CD4-positive, alpha-beta T cell treated with Interleukin-15 for 1 hour (primary cell): ENCODE results near the gene PPP1R26.

Source experiments
- DNase-seq: peaks from one replicate; pipeline ENCODE4 v3.0.0-alpha.2; 2020

PPP1R26 gene

GRCh38 chr9:135490166-135490870, 10.7 kb downstream of the PPP1R26 start:
- DNase-seq: no peak

- no peak for DNase-seq
Measured at GRCh38 chr9:135490980-135491464, 11.4 kb downstream of the PPP1R26 start.

DNA sequence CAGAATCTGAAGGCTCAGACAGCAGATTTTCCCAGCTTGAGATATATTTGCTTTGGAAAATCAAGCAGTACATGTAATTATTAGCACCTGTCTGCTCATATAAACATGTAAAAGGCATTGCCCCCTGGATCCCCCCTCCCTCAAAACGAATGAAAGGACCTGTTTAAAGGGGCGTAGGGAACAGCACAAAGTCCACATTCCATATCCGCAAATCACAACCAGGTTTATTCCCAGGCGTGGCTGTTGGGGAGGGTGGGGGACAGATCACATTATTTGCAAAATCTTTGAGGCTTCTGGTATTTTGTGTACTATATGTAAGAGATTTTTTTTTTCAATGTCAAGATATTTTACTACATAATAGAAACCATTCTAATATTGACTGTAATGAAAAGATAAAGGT, 12.2 kb downstream of the PPP1R26 start:
- no peak for DNase-seq

GRCh38 chr9:135492886-135493669, 13.5 kb downstream of the PPP1R26 start:
- DNase-seq: no peak

DNA sequence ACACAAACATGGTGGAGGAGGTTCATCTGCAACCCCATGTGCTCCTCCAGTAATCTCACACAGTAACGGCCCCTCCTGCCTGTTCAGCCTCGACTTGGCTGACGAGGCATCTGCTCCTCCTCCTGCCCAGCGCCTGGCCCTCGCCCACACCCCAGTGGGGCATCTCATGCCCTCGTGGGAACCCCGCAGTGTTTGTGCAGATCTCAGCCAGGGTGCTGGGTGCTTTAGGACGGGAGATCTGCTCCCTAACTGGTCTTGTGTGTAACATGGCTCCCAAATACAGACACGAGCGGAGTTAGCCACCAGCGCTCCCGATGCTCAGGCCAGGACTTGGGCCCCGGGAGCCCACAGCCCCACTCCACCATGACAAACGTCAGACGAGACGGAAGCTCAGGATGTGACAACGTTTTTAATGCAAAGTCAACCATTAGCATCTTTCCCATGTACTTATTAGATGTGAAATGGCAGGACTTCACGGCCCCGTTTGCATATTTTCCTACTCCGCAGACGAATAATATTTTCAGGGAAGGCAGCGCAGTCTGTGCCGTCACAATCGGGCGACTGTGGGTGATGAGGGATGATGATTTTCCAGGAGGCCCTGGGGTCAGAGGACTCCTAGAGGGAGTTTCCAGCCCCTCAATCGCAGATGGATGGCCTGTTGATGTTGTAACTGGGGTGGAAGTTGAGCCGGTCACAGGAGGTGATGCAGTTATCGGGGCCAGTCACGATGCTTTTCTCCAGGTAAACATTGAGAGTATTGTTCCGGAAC, 15.4 kb downstream of the PPP1R26 start:
- no peak for DNase-seq

DNA sequence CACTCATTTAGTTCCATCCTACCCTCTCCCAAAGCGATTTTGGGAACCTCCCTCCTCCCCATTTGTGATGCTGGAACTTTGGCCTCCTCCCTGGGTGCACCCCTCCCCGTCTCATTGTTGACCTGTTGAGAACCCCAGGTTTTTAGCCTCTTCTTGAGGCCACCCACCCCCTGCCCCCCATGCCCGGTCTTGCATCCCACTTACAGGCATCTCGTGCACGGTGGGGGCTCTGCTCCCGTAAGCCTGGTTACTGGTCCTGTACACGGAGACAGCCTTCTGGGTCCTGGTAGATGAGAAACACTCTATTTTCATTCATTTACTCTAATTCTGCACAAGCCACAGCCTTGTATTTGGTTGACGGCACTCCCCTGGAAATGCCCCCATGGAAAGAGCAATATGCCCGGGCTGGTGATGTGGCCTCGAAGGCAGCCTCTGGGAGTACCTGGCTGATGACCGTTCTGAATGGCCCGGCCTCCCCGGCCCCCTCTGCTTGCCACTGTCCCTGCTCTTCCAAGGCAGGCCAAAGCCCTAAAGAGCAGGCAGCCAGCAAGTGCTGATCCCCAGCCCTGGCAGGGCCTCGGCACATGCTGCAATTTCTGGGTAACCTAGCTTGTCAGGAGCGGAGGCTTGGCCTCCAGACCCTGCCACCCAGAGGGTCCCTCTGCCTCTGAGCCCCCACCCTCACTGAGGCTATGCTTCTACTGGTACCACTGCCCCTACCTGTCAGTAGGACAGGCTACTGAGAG, 19.0 kb downstream of the PPP1R26 start:
- no peak for DNase-seq

- peak; percentile 88 for DNase-seq
Measured at GRCh38 chr9:135499326-135500070, 19.9 kb downstream of the PPP1R26 start.

- DNase-seq: no peak
Measured at GRCh38 chr9:135500071-135500524, 20.5 kb downstream of the PPP1R26 start.

- peak; percentile 86 for DNase-seq
Measured at GRCh38 chr9:135500525-135501260, 21.1 kb downstream of the PPP1R26 start, which contains the start of gene MRPS2. TSS of gene MRPS2 (plus strand) at chr9:135500682. CDS start at chr9:135500711, 29 bp downstream.

- DNase-seq: peak; percentile 37
Measured at GRCh38 chr9:135501261-135502167, 21.9 kb downstream of the PPP1R26 start.

GRCh38 chr9:135502168-135502872, 22.7 kb downstream of the PPP1R26 start:
- no peak for DNase-seq

GRCh38 chr9:135502873-135503321, 23.3 kb downstream of the PPP1R26 start:
- no peak for DNase-seq

DNA sequence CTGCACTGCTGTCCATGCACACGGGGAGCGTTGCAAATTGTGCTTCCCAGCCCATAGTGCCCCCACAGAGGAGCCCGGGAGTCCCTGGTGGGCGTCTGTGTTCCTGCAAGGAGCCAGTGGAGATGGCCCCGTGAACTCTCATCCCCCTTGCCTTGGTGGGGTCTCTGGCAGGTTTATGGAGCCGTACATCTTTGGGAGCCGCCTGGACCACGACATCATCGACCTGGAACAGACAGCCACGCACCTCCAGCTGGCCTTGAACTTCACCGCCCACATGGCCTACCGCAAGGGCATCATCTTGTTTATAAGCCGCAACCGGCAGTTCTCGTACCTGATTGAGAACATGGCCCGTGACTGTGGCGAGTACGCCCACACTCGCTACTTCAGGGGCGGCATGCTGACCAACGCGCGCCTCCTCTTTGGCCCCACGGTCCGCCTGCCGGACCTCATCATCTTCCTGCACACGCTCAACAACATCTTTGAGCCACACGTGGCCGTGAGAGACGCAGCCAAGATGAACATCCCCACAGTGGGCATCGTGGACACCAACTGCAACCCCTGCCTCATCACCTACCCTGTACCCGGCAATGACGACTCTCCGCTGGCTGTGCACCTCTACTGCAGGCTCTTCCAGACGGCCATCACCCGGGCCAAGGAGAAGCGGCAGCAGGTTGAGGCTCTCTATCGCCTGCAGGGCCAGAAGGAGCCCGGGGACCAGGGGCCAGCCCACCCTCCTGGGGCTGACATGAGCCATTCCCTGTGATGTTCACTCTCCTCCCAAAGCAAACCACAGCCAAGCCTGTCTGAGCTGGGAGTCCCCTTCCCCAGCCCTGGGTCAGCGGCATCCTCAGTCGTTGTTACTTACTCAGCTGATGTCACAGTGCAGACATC, 24.0 kb downstream of the PPP1R26 start:
- DNase-seq: no peak

DNA sequence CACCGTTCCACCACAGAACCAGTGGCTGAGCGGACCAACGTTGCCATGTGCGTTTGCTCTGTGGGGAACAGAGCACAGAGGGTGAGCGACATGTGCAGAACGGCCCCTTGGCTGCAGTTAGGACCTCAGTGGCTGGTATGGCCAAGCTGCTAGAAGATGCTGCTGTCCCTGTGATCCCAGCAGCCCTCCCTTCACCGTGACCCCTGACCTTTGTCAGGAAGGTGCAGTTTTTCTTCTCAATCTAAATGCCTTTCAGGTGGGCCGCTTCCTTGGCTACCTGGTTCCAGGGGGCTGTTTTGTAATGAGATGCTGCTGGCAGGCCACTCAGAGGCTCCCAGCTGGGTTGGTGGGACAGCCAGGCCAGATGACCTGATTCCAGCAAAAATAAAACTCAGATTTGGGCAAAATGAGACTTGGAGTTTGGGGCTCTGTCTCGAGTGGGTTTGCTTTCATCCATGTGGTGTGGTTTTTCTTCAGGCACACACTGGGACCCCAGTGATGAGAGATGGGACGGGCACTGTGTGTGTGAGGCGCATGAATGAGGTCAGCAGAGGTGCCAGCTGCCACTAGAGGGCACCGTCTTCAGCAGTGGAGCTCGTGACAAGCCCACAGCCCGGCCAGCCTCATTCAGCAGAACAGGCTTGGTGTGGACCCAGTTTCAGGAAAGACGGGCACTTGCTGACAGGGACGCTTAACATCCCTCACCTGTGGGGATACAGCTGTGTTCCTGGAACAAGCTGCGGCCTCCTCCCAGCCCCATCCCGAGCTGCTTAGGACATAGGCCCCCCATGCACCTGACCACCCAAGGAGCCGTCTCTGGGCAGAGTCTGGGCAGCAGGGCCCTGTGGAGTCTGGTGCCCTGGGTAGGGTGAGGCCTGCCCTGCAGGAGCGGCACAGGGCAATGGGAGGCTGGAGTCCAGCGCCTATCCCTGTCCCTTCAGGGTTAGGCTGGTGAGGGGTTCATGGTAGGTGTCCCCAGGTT, 25.0 kb downstream of the PPP1R26 start:
- peak; percentile 42 for DNase-seq

DNA sequence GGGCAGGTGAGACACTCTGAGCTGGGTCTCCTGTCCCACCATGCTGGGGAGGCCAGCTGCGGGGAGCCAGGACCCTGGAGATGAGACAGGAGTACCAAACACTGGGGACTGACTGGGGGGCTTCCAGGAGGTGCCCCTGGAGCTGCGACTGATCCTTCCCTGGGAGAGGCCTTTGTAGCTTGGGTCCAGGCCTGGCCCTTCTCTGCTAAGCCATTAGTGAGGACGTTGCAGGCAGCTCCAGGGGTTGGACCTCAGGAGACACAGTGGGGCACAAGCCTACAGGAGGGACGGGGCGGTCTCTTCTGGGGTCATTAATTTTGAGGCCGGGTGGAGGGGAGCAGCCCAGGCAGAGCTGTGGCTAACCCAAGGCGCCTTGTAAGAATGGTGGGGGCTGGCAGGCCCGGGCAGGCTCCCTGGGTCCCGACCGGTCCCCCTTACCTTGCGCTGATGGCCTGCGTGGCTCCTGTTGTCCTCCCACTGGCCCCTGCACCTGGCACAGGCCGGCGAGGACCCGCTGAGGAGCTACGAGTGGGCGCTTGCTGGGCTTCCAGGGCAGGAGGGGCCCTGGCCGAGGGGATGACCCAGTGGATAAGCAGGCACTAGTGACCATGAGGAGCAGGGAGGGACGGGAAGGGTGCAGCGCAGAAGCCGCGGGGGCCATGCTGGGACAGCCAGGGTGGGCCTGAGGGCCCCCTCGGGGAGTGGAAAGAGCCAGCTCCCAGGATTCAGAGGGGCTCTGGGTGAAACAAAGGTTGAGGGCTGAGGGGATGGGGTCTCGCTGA, 26.0 kb downstream of the PPP1R26 start:
- DNase-seq: no peak
